GM10248 (cell line): Measurements from ENCODE around the gene FAM89A.

Source experiments
- CTCF ChIA-PET: fragments of 300-600 bp; sonication (Branson Sonifier 250); formaldehyde crosslinking; extraction: SDS; loops from one replicate; lab custom pipeline; 2021; ENCODE audit warnings: antibody characterized with exemption; lab: Yijun Ruan, JAX
- POLR2A ChIA-PET: fragments of 350-650 bp; sonication (Branson Sonifier 250); formaldehyde crosslinking; extraction: SDS; loops from one replicate; lab custom pipeline; 2020; ENCODE audit warnings: antibody characterized with exemption; lab: Yijun Ruan, JAX
- DNase-seq: peaks from one replicate; pipeline ENCODE4 v3.0.0; 2012; ENCODE audit errors: extremely low spot score
- TF ChIP-seq, protein P1 (sequence below): IDR thresholded peaks from 2 replicates; pipeline ENCODE4 v1.5.1; 2012; ENCODE audit warnings: mild to moderate bottlenecking, low read depth; ENCODE audit errors: extremely low read depth, missing control alignments, control extremely low read depth

The FAM89A gene

DNA sequence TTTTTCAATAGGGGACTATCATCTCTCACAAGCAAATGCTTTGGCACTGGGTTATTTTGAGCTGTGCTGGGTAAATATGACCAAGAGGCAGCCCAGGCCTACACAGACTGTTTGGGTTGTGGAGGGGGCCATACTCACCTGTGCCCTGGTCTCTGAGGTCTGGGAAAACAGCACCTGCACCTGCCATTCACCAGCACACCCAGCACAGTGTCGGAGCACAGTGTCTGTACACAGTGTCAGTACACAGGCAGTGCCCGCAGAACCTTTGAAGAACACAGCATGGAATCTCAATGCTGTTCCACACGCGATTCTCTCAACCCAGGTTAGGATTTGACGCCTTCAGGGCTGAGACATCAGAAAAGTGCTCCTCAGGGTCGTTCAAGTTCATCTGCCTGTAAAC, 35.0 kb upstream of the FAM89A start:
- POLR2A ChIA-PET: no interaction called here
- CTCF ChIA-PET: interaction anchor here (2.8 kb wide), 1 partner anchor 10 kb away, joined by 9 read pairs; no protein-coding TSS in a partner anchor
- DNase-seq: no peak
- TF ChIP-seq, protein P1, sequence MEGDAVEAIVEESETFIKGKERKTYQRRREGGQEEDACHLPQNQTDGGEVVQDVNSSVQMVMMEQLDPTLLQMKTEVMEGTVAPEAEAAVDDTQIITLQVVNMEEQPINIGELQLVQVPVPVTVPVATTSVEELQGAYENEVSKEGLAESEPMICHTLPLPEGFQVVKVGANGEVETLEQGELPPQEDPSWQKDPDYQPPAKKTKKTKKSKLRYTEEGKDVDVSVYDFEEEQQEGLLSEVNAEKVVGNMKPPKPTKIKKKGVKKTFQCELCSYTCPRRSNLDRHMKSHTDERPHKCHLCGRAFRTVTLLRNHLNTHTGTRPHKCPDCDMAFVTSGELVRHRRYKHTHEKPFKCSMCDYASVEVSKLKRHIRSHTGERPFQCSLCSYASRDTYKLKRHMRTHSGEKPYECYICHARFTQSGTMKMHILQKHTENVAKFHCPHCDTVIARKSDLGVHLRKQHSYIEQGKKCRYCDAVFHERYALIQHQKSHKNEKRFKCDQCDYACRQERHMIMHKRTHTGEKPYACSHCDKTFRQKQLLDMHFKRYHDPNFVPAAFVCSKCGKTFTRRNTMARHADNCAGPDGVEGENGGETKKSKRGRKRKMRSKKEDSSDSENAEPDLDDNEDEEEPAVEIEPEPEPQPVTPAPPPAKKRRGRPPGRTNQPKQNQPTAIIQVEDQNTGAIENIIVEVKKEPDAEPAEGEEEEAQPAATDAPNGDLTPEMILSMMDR: no peak

- ChIA-PET CTCF (interaction anchor here (1.2 to 2.8 kb wide), 2 partner anchors 11 to 17 kb away, joined by 3 to 9 read pairs; no protein-coding TSS in a partner anchor), POLR2A (no interaction called here)
- DNase-seq: no peak
- TF ChIP-seq, protein P1: no peak
Observed at GRCh38 chr1:231074046-231074445, 34.0 kb upstream of the FAM89A start.

DNA sequence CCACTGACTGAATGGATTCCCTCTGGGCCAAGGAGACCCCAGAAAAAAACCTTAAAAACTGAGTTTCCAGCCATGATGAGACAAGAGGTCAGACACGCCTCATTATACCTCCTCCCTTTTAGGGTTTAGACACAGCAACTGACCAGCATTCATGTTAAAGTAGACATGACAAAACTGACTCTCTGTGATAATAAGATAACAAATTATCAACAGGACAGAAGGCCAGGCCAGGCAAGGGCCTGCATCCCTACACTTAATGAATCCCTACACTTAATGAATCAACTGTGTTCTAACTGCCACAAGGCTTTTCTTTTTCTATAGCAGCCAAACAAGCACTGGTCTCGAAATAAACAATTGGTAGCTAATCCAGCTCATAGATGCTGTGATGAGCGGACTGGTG, 33.3 kb upstream of the FAM89A start:
- ChIA-PET POLR2A (interaction anchor here (0.5 kb wide), 1 partner anchor 20 kb away, joined by 3 read pairs; no protein-coding TSS in a partner anchor), CTCF (interaction anchor here (1.2 kb wide), 1 partner anchor 17 kb away, joined by 3 read pairs; no protein-coding TSS in a partner anchor)
- TF ChIP-seq, protein P1: no peak
- DNase-seq: no peak

DNA sequence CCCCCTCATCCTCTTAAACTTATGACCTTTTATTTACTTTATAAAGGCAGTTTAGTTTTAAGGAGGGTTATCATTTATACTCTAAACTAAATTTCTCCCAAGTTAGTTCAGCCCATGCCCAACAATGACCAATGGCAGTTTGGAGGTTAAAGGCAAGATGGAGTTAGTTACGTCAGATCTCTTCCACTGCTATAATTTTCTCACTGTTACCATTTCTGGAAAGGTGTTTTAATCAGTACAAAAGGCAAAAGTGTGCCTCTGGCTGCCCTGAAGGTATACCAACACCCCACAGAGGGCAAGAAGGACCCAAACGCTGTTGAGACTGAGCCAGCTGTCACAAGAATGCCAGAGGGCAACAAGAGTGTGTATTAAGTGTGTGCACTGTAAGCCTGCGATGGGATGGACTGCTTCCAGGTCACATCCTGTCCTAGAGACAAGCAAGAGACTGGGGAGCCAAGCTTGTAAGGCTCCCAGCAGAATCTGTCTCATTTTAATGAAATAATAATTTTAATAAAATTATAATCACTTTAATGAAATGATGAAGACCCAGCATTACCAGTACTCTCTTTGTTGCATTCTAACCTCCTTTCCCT, 32.5 kb upstream of the FAM89A start:
- TF ChIP-seq, protein P1: no peak
- CTCF ChIA-PET: interaction anchor here (1.2 kb wide), 1 partner anchor 18 kb away, joined by 3 read pairs; no protein-coding TSS in a partner anchor
- DNase-seq: no peak
- POLR2A ChIA-PET: interaction anchor here (0.5 kb wide), 1 partner anchor 21 kb away, joined by 3 read pairs; no protein-coding TSS in a partner anchor

GRCh38 chr1:231072041-231072440, 32.0 kb upstream of the FAM89A start:
- no peak for DNase-seq
- TF ChIP-seq, protein P1: no peak
- CTCF ChIA-PET: interaction anchor here (1.5 kb wide), 1 partner anchor 18 kb away, joined by 3 read pairs; no protein-coding TSS in a partner anchor
- POLR2A ChIA-PET: no interaction called here

DNA sequence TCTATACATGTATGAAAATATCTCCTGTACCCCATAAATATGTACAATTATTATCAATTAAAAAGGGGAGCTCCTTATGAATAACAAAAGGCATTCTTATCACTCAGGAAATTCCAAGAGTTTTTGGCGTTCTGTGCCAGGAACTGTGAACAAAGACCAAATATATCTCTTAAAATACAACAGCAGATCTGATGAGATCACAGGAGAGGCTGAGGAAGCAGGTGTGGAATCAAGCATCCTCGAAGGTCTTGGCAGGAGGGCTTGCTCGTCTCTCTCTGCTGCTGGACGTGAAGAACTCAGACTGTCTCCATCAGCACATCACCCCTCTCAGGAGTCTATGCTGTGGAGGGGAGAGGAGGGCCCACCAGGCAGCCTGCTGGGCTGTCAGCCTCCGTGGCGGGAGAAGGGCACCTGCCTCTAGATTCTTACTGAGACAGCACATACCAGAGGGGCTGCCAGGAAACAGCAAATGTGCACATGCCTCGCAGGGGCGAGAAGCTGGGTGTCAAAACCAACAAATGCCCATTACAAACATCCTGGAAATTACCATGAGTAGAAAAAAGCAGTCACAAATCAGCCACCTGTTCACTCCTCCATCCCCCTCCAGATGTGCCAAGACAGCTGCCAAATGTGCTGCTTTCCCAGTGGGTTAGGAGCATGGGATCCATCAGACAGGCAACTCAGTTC, 30.8 kb upstream of the FAM89A start:
- CTCF ChIA-PET: interaction anchor here (1.5 kb wide), 1 partner anchor 17 kb away, joined by 3 read pairs; no protein-coding TSS in a partner anchor
- POLR2A ChIA-PET: no interaction called here
- no peak for DNase-seq
- TF ChIP-seq, protein P1: no peak
